GM21390 (cell line): Measurements from ENCODE around the gene SEMA3B.

Source experiments
- ATAC-seq: cut with Tn5 transposase; IDR thresholded peaks from one replicate; pipeline ENCODE4 v1.9.1; 2021; ENCODE audit not compliant: unreplicated experiment

Gene SEMA3B

GRCh38 chr3:50327129-50327528, 58.2 kb downstream of the SEMA3B start:
- ATAC-seq = no peak
